ENCODE data around the gene EZH2.

Gene EZH2

DNA sequence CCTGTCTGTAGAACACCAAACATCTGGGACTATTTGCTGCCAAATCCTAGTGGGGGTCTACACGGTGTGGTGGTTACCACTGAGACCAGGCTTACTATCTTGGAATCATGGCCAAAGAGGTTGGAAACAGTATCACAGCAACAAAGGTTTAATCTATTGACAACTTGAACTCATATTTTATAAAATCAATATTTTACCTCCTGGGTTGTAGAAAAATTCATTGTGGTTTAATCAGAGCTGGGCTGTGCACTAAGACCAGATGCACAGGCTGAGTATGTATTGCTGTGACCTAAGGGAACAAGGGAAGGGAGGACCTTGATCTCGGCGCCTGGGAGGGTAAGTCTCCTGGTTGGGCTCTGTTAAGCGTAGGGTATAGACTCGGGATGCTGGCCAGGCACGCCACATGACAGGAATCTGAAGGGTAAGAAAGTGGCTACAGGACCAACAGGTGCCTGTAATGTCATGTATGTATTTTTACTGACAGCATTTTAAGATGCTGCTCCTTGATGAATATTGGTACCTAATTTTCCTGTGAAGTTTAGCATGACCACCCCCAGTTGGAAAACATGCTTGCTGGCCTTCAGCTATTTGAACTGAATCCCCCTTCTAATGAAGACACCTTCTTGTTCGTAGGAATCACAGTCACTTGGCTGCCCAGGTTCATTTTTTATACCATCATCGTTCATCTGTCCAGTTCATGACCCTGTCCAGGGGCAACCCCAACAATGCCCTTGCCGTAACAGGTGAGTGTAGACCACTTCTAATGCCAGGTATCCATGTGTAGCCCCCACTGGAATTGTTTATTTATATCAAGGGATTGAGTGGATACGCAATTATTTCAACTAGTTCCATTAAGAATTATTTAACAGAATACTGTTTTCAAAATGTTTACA lies 79.5 kb downstream of the EZH2 start:
- no peak for DNase-seq

DNA sequence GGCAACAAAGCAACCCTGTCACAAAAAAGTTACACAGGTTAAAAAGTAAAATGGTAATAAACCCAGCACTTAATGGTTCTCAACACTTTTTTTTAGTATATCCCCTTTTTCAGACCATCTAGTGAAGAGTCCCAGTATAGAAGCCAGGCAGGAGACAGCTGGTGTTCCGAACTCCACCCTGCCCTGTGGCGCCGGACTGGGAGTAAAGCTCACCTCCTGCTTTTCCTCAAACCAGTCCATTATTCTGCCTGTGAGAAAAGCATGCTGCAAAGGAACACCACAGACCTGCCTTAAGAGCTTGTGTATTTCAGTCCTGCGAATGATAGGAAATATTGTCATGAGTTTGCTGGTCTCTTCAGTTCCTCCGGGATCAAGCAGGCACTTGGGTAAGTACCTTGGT lies 81.0 kb downstream of the EZH2 start:
- DNase-seq = no peak

DNA sequence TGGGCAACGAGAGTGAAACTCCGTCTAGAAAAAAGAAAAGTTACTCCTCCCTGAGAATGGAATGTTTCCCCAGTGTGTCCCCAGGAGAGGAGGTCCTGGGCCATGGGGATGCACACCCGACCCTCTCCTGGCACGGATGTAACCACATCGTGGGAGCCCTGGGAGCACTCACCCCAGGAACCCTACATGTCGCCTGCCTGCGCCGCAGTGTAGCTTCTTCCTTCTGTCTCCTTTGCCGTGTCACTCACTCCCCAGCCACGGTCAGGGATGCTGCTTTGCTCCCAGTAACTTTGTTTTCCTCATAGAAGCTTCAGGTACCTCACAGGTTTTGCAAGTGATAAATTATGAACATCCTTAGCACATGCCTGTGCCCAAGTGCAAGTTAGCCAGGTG lies 82.0 kb downstream of the EZH2 start:
- DNase-seq = no peak

- no peak for DNase-seq
Observed at GRCh38 chr7:148800677-148801076, 83.4 kb downstream of the EZH2 start.

- no peak for DNase-seq
Observed at GRCh38 chr7:148799893-148800555, 84.1 kb downstream of the EZH2 start.

DNA sequence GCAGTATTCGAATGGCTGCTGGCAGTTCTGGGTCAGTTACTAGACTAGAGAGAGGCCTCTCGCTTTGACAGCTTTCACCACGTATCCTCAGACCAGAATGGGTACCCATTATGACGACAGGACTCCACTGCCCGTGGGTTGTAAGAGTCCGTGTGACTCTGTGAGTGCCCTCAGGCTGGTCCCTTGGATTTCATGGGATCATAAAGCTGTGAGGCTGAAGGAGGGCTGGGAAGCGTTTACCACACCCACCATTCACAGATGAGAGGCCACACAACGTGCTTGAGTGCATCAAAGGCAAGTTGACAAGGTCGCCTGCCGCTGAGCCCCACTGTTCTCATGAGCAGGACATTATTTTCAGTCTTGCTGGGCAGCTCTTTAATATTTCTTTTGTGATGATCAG lies 87.2 kb downstream of the EZH2 start:
- DNase-seq = no peak

GRCh38 chr7:148794476-148794875 lies 89.6 kb downstream of the EZH2 start:
- DNase-seq = no peak

GRCh38 chr7:148793590-148793989 lies 90.5 kb downstream of the EZH2 start:
- DNase-seq = no peak

DNA sequence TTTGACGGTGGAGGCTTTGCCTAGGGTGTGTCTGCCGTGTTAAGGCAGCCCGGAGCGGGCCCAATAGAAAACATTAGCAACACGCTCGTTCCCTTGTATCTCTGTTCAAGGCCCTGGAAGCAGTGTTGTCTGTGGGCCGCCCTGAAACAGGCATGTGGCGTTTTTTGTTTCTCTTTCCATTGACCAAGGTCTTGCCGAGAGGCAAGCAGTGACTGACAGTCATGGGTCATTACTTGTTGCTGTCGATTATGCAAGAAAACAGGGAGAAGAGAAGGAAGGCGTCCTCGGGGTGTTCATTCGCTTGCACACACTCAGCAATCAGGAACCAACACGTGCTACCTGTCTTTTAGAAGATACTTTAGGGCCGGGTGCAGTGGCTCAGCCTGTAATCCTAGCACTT lies 92.5 kb downstream of the EZH2 start:
- DNase-seq = no peak

- no peak for DNase-seq
Observed at GRCh38 chr7:148790850-148791249, 93.2 kb downstream of the EZH2 start.

- DNase-seq = no peak
Observed at GRCh38 chr7:148790131-148790726, 93.9 kb downstream of the EZH2 start.

GRCh38 chr7:148789220-148789619 lies 94.9 kb downstream of the EZH2 start:
- no peak for DNase-seq

GRCh38 chr7:148787571-148788295 lies 96.4 kb downstream of the EZH2 start:
- no peak for DNase-seq

GRCh38 chr7:148783801-148784527 lies 100.1 kb downstream of the EZH2 start:
- DNase-seq = no peak

DNA sequence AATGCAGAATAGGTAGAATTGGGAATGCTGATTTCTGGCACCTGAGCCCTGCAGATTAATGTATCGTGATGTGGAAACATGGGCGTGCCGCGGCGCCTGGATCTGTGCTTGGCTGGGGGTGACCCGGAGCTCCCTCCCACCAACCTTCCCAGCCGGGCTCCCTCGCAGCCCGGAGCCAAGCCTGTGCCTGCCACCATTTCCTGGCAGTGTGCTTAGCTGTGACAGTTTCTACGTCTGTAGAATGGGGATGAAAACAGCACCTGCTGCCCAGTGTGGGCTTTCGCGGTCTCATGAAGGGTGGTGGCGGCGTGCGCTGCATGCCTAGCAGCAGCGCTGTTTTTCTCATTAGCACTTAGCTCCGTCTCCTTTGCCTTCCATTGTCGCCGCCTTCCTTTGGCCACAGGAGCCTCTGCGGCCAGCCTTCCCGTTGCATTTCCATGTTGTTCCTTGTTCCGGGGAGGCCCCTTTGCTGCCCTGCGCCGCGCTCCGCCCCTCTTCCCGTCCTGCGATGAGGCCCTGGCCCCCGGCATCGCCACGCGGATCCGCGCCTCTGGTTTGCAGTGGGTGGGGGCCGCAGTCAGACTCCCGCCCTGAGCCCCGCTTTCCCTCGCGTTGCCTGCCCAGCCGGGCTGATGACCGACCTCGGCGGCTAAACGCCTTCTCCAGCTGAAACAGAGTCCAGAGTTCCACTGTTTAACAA lies 101.2 kb downstream of the EZH2 start:
- DNase-seq = no peak

- DNase-seq = no peak
Observed at GRCh38 chr7:148774471-148774870, 109.6 kb downstream of the EZH2 start.

GRCh38 chr7:148773334-148773733 lies 110.8 kb downstream of the EZH2 start:
- no peak for DNase-seq

DNA sequence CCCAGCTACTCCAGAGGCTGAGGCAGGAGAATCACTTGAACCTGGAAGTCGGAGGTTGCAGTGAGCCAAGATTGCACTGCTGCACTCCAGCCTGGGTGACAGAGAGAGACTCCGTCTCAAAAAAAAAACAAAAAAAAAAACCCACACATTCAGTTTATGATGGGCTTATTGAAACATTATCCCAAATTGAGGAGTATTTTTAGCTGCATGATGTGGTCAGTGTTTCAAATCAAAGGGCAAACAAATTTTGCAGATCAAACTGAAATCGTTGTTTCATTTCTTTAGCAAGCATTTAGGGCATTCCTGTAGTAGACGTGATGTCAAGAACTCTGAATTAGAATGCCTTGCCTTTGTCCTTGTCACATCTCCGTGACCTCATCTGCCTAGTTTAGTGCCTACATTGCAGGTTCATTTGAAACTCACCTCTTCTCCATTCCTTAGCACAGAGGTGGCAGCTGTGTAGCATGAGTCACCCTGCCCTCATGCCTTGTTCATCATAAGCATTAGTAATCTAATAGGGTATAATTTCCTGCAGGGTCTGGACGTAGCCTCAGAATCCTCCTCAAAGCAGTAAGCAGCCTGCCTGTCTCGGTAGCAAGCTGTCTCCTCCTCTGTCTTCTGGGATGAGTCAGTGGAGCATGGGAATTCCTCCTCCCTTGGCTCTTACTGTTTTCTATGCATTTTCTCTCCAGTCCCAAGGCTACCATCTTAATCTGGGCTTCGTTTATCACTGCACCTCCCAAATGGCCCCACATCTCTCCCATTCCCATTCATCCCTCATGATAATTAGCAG lies 111.6 kb downstream of the EZH2 start:
- no peak for DNase-seq

DNA sequence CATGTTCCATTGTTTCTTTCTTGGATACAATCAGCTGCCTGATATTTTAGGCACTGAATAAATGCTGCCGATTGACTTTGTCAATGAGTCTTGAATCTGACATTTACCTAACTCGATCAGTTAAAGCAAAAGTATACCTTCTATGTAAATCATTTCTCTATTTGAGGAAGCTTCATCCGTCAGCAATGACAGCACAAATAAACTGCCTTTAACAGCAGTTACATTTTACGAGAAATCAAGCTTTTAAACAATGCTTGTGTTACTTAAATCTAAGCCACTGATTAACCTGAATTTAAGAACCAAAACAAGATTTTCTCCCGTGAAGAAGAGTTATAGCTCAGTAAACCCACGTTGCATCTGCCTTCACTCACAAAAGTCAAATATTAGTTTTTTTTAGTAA lies 114.1 kb downstream of the EZH2 start:
- DNase-seq = no peak

- DNase-seq = no peak
Observed at GRCh38 chr7:148763622-148764021, 120.5 kb downstream of the EZH2 start.

All from T-helper 9 cell (primary cell).